Stimulated activated CD8-positive, alpha-beta memory T cell treated with anti-CD3 and anti-CD28 coated beads, Interleukin-15, amount 100 ng/mL, for 48 hours (primary cell): ENCODE data around the gene SNX27.
"Not testable (repeated sequence)": the region's sequence is repeated elsewhere in the genome, so short reads cannot be mapped to it uniquely, and the experiment has no call there.

Experiments used
- DNase-seq, 2 donors: peaks; one replicate each; pipeline ENCODE4 v3.0.0-alpha.2; 2020; ENCODE audit warnings: low read depth in 2 of 2

Gene SNX27

DNA sequence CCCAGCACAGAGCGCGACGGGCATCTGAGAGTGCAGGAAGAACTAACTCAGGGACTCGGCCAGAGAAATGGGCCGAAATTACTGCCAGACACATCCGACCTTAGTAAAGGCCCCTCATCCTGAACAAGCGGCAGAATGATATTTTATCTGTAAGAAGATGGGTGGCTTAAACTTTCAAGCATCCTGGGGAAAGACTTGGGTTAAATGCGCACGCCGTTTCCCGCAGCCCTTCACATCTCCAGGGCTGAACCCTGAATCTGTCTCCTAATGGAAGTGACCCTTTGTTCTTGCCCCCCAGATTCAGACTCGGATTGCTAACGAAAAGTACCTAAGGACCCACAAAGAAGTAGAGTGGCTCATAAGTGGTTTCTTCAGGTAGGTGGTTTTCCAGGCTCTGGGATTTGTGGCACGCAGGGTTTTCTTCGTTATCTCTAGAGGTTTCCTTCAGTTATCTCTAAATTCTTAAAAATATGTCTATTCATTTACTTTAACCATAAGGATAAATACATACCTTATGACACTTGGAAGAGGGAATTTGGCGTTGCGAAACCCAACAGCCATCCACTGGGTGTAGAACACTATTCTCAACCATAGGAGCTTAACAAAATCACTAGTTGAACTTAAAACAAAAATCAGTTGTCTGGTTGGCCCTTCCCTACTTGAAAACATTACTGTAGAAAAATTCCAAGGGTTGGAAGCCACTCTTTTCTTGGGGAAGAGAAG lies 110.1 kb downstream of the SNX27 start:
- no peak for DNase-seq

DNA sequence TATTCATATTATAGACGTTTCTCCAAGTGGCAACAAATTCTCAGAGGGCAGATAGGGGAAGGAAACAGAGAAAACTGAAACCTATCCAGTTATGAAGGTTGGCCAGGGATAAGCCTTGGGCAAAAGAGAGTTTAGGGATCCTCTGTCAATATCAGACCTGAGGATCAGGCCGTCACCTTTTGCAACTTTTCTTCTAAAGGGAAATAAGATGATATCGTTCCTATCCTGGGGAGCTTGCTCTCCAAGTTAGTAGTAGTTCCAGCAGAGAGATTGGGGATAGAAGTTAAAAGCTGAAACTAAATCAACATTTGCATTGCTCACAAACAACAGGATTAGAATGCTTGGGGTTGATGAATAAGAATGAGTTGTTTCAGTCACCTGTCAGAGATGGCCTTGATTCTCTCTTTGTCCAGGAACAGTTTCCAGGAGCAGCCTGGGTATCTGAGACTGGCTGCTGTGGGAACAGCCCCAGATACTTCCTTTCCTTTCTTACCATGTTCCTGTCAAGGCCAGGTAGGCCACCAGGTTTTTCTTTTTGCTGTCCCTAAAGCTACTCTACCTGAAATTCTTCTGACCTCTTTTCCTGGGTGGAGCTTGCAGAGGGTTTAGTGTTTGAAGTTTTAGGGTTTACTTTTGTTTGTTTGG lies 112.0 kb downstream of the SNX27 start:
- no peak for DNase-seq

DNA sequence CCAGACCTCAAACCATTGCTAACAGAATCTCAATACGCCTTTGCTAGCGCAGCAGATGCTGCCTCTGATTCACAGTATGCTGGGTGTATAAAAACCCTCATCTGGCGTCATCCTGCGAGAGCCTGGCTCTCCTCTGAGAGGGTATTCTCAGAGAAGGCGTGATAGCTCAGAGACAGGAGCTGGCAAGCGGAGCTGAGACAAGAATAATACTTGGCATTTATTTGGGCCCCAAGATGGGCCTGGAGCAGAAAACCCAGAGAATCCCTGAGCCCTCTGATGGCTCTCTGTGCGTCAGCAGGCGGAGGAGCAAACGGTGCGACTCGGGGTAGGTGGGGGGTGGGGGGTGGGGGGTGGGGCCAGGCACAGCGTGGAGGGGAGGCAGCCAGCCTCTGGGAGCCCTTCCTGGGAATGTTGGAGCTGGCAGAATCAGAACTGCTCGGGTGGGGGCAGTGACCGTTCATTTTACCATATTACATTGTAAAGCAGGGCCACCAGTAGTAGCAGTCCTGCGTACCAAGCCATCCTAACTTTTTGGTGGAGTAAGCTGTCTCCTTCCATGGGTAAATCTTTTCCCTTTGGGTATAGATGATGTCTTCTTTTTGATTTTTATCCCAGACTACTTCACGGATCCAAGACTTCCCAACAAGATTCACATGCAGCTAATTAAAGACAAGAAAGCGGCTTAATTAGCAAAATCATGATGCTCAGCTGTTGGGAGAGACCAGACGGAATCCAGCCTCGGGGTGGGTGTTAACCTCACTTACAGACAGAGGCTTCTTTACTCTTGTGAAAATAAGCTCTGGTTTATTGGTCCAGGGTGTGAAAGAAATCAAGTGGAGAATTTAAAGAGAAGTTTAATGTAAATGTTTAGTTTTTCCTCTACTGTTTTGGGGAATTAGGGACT lies 116.6 kb downstream of the SNX27 start:
- no peak for DNase-seq

DNA sequence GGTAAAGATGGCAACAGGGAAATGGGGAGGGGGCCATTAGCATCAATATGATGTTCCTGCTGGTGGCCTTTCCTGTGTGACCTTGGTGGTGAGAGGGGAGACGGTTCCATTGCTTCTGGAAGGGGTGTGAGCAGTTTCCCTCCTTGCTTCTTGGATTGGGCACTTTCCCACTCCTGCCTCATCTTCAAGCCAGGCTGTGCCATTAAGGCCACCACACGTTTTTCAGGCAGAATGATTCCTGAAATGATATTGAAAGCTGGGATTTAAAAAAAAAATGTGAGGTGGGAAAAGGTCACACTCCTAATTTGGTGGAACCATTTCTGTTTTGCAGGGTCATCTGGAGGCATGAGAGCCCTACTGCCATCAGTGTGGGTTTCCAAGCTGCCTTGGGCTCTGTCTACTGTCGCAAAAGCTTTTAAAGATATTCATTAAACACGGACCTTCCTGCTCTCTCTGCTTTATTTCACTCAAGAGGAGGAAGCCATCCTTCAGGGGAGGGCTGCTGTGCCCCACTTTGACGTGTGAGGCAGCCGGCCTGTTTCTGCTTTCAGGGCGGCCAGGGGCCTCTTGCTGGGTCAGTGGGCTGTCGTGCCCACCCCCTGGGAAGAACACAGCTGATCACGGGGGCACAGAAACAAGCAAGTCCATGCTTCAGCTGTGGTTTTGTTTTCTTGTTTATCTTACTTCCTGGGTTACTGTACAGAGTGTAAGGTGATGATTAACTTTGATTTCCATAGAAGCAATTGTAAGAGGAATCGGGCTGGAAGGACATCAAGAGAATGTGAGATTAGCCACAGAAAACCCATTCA lies 117.5 kb downstream of the SNX27 start:
- no peak for DNase-seq

DNA sequence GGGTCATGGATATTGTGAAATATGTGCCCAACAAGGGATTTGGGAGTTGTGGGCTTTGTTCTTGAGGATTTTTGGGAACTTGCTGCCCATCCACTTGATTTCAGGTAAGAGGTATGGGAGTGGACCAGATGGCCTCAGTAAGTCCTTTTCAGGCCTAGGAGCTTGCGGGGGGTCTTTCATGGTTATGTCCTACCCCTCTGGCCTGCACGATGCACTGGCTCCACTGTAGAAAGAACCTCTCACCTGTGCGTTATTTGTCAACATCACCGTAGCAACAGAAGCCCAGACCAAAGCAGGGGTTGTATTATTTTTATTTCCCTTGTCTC lies 118.1 kb downstream of the SNX27 start:
- DNase-seq = no peak

DNA sequence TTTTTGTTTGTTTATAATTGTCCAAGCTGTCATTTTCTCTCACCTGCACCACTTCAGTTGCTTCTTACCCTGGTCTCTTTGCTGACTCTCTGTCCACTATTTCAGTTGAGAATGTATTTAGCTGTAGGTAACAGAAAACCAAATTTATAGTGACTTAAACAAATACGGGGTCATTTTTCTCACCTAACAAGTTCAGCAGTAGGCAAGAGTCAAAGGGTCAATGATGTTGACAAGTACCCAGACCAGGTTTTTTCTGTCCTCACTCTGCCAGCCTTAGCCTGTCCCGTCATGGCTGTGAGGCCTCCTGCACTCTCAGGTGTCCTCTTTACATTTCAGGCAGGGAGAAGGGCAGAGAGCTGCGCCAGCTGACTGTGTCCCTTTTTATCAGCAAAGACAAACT lies 121.3 kb downstream of the SNX27 start:
- no peak for DNase-seq

DNA sequence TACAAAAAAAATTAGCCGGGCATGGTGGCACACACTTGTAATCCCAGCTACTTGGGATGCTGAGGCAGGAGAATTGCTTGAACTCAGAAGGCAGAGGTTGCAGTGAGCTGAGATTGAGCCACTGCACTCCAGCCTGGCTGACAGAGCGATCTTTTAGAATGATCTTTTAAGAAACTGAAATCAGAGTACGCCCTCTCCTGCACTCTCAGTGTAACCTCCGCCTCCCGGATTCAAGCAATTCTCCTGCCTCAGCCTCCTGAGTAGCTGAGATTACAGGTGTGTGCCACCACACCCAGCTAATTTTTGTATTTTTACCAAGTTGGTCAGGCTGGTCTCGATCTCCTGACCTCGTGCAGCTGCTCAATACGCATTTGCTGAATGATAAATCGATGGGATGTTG lies 122.1 kb downstream of the SNX27 start:
- DNase-seq = not testable (repeated sequence)

DNA sequence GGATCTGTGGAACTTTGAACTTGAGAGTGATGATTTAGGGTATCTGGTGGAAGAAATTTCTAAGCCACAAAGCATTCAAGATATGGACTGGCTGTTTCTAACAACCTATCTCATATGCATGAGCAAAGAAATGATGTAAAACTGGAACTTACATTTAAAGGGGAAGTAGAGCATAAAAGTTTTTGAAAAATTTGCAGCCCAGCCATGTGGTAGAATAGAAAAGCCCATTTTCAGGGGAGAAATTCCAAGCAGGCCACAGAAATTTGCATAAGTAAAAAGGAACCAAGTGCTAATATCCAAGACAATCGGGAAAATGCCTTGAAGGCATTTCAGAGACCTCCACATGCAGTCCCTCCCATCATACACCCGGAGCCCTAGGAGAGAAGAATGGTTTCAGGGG lies 125.2 kb downstream of the SNX27 start:
- DNase-seq = no peak

DNA sequence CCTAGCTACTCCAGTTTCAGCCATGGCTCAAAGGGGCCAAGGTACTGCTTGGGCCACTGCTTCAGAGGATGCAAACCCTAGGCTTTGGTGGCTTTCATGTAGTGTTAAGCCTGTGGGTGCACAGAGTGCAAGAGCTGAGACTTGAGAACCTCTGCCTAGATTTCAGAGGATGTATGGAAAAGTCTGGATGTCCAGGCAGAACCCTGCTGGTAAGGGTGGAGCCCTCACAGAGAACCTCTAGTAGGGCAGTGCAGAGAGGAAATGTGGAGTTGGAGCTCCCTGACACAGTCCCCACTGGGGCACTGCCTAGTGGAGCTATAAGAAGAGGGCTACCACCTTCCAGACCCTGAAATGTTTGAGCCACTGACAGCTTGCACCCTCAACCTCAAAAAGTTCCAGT lies 125.6 kb downstream of the SNX27 start:
- DNase-seq = no peak

DNA sequence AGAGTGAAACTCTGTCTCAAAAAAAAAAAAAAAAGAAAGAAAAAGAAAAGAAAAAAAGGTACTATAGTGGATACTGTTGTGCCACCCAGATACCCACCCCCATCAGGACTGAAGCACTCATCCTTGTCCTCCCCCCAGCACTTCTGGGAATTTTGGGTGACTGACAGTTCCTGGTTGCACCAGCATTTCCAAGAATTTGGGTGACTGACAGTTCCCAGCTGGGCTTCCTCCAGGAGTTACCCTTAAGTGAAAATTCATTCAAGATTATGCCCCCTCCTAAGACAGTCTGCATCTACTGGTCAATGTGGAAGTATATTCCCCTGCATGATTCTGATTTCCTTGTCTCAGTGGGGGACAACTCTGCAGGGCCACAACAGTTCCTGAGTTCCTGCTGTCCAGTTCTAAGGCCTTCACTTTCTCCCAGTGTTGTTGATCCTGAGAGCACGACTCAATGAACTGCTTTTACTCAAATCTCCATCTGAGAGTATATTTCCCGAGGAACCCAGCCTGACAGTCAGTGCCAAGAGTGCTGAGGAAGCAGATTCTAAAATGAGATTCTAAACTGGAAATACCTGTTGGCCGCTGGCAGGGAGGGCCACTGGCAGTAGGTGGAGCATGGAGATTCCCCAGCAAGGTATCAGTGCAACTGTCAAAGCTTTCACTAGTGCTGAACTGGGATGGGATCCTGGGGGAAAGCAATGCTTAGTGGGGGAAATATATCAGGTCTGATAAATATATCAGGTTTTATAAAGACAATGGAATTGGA lies 127.9 kb downstream of the SNX27 start:
- DNase-seq = no peak

DNA sequence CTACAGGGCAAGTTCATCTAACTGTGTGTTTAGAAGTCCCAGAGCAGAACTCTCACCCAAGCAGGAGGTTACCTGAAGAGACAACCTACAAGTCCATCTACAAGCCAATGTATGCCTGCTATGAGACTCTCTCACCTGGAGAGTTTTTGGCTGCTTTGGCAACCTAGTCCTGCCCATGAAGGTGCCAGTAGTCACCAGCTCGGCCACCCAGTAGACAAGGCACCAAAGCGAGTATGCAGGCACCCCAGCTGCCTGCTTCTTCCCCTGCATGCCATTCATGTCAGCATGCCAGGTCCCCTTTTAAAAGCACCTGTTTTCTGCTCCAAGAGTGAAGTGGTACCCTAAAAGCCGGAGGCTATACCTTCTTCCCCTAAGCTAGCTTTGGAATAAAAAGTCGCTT lies 129.7 kb downstream of the SNX27 start:
- no peak for DNase-seq
